GM21526 (cell line): ENCODE measurements around the gene ADAM10.
"Not testable (repeated sequence)": the region's sequence is repeated elsewhere in the genome, so short reads cannot be mapped to it uniquely, and the experiment has no call there.

Source experiments
- ATAC-seq: cut with Tn5 transposase; IDR thresholded peaks from one replicate; pipeline ENCODE4 v1.9.1; 2021; ENCODE audit warnings: moderate library complexity; ENCODE audit not compliant: unreplicated experiment, low FRiP score

The ADAM10 gene, protein sequence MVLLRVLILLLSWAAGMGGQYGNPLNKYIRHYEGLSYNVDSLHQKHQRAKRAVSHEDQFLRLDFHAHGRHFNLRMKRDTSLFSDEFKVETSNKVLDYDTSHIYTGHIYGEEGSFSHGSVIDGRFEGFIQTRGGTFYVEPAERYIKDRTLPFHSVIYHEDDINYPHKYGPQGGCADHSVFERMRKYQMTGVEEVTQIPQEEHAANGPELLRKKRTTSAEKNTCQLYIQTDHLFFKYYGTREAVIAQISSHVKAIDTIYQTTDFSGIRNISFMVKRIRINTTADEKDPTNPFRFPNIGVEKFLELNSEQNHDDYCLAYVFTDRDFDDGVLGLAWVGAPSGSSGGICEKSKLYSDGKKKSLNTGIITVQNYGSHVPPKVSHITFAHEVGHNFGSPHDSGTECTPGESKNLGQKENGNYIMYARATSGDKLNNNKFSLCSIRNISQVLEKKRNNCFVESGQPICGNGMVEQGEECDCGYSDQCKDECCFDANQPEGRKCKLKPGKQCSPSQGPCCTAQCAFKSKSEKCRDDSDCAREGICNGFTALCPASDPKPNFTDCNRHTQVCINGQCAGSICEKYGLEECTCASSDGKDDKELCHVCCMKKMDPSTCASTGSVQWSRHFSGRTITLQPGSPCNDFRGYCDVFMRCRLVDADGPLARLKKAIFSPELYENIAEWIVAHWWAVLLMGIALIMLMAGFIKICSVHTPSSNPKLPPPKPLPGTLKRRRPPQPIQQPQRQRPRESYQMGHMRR

DNA sequence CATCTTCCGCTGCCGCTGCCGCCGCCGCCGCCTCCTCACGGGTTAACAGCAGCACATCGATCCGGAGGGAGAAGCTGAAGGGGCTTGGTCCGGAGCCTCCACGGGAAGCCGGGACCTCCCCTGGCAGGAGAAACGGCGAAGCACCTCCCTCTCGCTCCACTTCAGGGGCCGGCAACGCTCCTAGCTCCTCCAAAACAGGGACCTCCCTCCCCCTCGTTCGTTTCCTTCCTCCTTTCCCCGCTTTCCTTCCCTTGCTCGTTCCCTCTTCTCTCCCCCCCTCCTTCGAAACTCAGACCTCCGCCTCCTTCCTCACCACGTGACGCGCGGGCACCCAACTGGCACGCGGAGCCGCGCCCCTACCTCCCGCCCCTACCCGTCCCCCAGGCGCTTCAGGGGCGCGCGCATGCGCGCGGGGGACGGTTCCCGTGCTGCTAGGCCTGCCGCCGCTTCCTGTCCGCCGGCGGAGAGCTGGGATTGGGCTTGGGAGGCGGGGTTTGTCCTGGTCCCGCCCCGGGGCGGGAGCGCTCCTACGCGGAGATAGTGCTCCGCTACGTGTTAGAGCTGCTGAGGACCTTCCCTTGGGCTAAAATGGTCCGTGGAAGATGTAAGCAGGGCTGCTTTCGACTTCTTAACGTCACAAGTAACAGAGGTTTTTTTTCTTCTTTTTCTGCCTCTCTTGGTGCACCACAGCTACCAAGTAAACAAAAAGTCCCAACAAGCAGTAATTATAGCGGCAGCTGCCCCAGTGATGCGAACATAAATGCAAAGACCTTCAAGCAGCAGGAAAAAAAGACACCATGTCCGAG is at the start of gene ADAM10:
TSS of gene ADAM10 (minus strand) at position 176 of the 806 bp plus-strand sequence. CDS start at position 3, 173 bp downstream.
- ATAC-seq, result peak; percentile 68

GRCh38 chr15:58797505-58797904 is 48.0 kb upstream of the ADAM10 start:
- ATAC-seq, result no peak

- no peak for ATAC-seq
Observed at GRCh38 chr15:58795825-58796224, 46.3 kb upstream of the ADAM10 start.

- ATAC-seq, result no peak
Observed at GRCh38 chr15:58793862-58794261, 44.4 kb upstream of the ADAM10 start.

DNA sequence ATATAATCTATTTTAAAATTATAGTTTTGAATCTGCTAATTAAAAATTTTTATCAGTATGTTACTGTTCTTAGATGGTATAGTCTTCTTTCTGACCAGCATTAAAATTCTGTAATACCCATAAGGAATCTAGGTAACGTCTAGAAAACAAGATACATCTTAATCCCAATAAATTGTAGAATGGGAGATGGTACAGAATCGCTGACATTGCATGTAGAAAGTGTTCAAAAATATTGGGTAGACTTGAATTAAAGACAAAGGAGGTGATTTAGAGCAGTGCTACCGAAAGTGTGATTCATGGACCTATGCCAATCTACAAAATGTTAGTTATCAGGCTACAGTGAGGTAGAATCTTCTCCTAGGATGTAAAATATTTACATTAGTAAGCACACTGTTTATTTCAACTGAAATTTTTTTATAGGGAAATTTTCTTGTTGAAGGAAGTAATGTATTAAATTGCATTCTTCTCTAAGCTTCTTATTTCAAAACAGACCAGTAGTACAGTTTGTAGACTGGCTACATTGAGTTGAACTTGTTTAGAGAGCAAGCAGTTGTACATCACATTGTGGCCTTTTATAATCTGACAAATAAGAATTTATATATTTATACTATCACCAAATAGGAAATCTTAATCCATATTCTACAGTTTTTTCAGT is 38.7 kb upstream of the ADAM10 start:
- no peak for ATAC-seq

DNA sequence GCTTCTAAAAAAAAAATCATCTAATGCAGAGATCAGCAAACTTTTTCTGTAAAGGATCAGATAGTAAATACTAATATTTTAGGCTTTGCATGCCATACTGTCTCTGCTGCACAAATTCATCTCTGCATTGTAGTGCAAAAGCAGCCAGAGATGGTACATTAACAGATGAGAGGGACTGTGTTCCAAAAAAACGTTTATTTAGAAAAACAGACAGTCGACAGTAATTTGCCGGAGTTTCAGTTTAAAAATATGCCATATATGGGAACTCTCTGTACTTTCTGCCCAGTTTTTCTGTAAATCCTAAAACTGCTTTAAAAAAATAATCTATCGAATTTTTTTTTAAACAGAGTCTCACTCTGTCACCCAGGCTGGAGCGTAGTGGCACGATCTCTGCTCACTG is 35.8 kb upstream of the ADAM10 start:
- ATAC-seq, result no peak

DNA sequence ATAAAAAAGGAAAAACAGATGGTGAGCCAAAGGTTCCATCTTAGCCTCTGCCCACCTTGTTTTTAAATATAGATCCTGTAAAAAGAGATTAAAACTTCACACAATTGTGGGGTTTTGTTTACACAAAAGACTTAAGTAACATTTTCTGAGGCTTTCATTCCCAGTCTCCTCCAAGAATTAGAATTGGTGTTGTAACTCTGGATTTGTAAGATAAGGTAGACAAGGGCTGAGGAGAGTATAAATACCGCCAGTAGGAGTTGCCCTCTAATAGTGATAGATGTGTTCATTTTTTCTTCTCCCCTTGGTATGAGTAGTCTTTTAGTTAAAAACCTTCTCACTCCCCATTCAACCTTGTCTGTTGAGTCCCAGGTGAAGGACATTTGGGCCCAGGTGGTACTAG is 30.0 kb upstream of the ADAM10 start:
- no peak for ATAC-seq

GRCh38 chr15:58777107-58777506 is 27.6 kb upstream of the ADAM10 start:
- no peak for ATAC-seq

GRCh38 chr15:58775402-58775801 is 25.9 kb upstream of the ADAM10 start:
- no peak for ATAC-seq

GRCh38 chr15:58773024-58773423 is 23.5 kb upstream of the ADAM10 start:
- no peak for ATAC-seq

- ATAC-seq, result peak; percentile 16
Observed at GRCh38 chr15:58771621-58772250, 22.2 kb upstream of the ADAM10 start.

GRCh38 chr15:58770857-58771620 is 21.5 kb upstream of the ADAM10 start, which contains the start of gene MINDY2:
MINDY2 (plus strand) TSS chr15:58771302; CDS start chr15:58771396, 94 bp downstream.
- peak; percentile 89 for ATAC-seq

DNA sequence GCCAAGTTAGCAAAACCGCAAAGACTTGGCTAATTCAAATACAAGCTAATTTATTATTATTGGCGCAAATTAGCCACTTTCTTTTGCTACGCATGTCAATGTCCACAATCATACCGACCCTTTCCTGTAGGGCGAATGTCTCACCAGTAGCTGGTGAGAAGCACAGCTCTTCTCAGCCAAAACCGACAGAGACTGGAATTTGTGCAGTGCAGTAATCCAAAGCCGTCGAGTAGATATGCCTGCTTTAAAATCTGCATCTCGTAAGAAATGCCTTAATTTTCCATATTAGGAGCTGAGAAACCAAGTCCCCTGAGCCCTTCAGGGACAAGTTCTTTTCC is 21.0 kb upstream of the ADAM10 start:
- peak; percentile 16 for ATAC-seq

- not testable (repeated sequence) for ATAC-seq
Observed at GRCh38 chr15:58768601-58769004, 19.1 kb upstream of the ADAM10 start.

- ATAC-seq, result no peak
Observed at GRCh38 chr15:58766290-58766689, 16.8 kb upstream of the ADAM10 start.

DNA sequence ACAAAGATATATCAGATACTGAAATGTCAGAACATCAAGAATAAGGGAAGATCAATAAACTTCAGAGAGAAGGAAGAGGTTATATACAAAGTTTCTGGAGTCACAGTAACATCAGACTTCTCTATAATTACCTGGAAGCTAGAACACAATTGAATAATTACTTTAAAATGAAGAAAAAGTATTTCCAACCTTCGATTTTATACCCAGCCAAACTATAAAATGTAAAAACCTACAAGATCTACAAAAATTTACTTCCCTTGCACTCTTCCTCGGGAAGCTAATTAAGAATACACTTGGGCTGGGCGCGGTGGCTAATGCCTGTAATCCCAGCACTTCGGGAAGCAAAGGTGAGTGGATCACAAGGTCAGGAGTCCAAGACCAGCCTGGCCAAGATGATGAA is 15.0 kb upstream of the ADAM10 start:
- ATAC-seq, result no peak

GRCh38 chr15:58762731-58763130 is 13.2 kb upstream of the ADAM10 start:
- no peak for ATAC-seq

GRCh38 chr15:58762285-58762684 is 12.8 kb upstream of the ADAM10 start:
- no peak for ATAC-seq

- no peak for ATAC-seq
Observed at GRCh38 chr15:58761010-58761388, 11.5 kb upstream of the ADAM10 start.
